RWPE1 (cell line): ENCODE measurements around the gene PYGL.

Experiments
- CTCF ChIA-PET: fragments of 350-600 bp; sonication (Branson Sonifier 250); formaldehyde crosslinking; extraction: SDS; loops from one replicate; lab custom pipeline; 2021; lab: Yijun Ruan, JAX
- POLR2A ChIA-PET: fragments of 400-600 bp; formaldehyde crosslinking; extraction: SDS; loops from one replicate; lab custom pipeline; 2020; ENCODE audit warnings: antibody characterized with exemption; ENCODE audit not compliant: low non-redundant PET; lab: Yijun Ruan, JAX
- DNase-seq: peaks from one replicate; pipeline ENCODE4 v3.0.0; 2012; ENCODE audit warnings: low spot score
- H3K27ac ChIP-seq: fragments of 450-650 bp; 2 replicates; pipeline ENCODE4 v1.5.1; 2017
- CTCF ChIP-seq: fragments of 450-650 bp; conservative IDR thresholded peaks from 2 replicates; pipeline ENCODE4 v1.5.1; 2017; ENCODE audit warnings: low read depth, mild to moderate bottlenecking

PYGL gene

GRCh38 chr14:50865391-50866076 lies 78.7 kb downstream of the PYGL start:
- POLR2A ChIA-PET: no interaction called here
- TF ChIP-seq CTCF: no peak
- no peak for DNase-seq
- CTCF ChIA-PET: interaction anchor here (0.5 kb wide), 2 partner anchors 46 to 96 kb away, joined by 3 read pairs; no protein-coding TSS in a partner anchor
- no peak overlapping the region for H3K27ac ChIP-seq

GRCh38 chr14:50864946-50865345 lies 79.3 kb downstream of the PYGL start:
- TF ChIP-seq CTCF: no peak
- POLR2A ChIA-PET: no interaction called here
- no peak overlapping the region for H3K27ac ChIP-seq
- CTCF ChIA-PET: interaction anchor here (0.5 kb wide), 1 partner anchor 95 kb away, joined by 3 read pairs; no protein-coding TSS in a partner anchor
- no peak for DNase-seq

DNA sequence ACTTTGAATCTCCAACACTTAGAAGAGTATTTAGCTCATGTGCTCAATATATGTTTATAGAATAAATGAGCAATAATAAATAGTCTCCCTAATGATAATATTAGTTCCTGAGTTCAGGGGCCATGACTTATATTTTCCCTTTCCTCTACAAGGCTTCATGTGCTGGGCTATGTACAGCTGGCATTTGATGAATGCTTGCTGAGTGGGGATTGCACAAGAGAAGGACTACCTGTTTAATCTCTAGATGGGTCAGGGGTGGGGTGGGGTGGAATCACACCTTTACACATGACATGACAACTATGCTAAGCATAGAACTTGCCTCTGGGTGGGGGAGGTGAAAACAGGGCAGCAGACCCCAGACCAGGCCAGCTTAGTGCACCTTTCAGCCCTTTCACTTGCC lies 80.0 kb downstream of the PYGL start:
- TF ChIP-seq CTCF: no peak
- CTCF ChIA-PET: interaction anchor here (0.5 to 0.8 kb wide), 3 partner anchors 245 to 1279 kb away, joined by 3 to 4 read pairs (median 4); no protein-coding TSS in a partner anchor

GRCh38 chr14:50862036-50862570 lies 82.2 kb downstream of the PYGL start:
- ChIA-PET CTCF (interaction anchor here (0.6 kb wide), 1 partner anchor 79 kb away, joined by 4 read pairs; no protein-coding TSS in a partner anchor), POLR2A (no interaction called here)
- TF ChIP-seq CTCF: no peak

More for the DNA sequence above, 80.0 kb downstream of the PYGL start:
- POLR2A ChIA-PET: no interaction called here
- no peak for DNase-seq
- H3K27ac ChIP-seq: no peak overlapping the region

GRCh38 chr14:50860478-50861086 lies 83.7 kb downstream of the PYGL start:
- POLR2A ChIA-PET: no interaction called here
- CTCF ChIA-PET: interaction anchor here (0.5 to 1.8 kb wide), 19 partner anchors 10 to 1010 kb away, joined by 3 to 8 read pairs (median 3); partner anchors contain the start of gene ABHD12B
- TF ChIP-seq CTCF: peak; percentile 80
- H3K27ac ChIP-seq: peak overlapping the region; percentile 78
- DNase-seq: peak; percentile 82

More at GRCh38 chr14:50862036-50862570, 82.2 kb downstream of the PYGL start:
- DNase-seq: no peak
- no peak overlapping the region for H3K27ac ChIP-seq

DNA sequence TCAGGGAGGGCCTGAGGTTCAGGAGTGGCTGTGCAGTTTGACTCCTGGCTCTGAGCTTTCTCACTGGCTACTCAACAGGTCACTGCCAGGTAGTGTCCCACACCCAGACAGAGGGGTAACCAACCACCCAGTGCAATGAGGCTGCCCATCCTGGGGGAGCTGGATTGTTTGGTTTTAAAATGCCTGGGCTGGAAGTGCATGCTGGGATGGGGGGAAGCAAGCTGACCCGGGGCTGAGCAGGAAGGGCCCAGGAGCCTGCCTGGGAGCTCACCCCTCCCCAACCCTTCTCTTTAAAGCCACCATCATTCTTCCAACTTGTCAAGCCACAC lies 85.0 kb downstream of the PYGL start:
- no peak for DNase-seq
- TF ChIP-seq CTCF: no peak
- ChIA-PET CTCF (interaction anchor here (0.5 to 1.8 kb wide), 4 partner anchors 9 to 518 kb away, joined by 3 to 8 read pairs (median 4); partner anchors contain the start of gene ABHD12B), POLR2A (no interaction called here)
- H3K27ac ChIP-seq: peak overlapping the region; percentile 78
